GM19240 (cell line): Measurements from ENCODE around the gene NHERF1.

Experiments used
- DNase-seq: peaks from one replicate; pipeline ENCODE4 v3.0.0; 2011; ENCODE audit warnings: low spot score; ENCODE audit not compliant: insufficient read length

Gene NHERF1

GRCh38 chr17:74784125-74784810 lies 35.8 kb downstream of the NHERF1 start:
- DNase-seq = no peak

GRCh38 chr17:74785096-74785980 lies 36.9 kb downstream of the NHERF1 start:
- DNase-seq = no peak

GRCh38 chr17:74785981-74786360 lies 37.5 kb downstream of the NHERF1 start:
- no peak for DNase-seq

GRCh38 chr17:74786431-74787055 lies 38.1 kb downstream of the NHERF1 start:
- no peak for DNase-seq

GRCh38 chr17:74790161-74791058 lies 42.0 kb downstream of the NHERF1 start:
- no peak for DNase-seq

GRCh38 chr17:74792586-74793105 lies 44.2 kb downstream of the NHERF1 start:
- no peak for DNase-seq

- DNase-seq = no peak
These were observed 47.0 kb downstream of the NHERF1 start for GRCh38 chr17:74795327-74796020.

- no peak for DNase-seq
These were observed 47.8 kb downstream of the NHERF1 start for GRCh38 chr17:74796211-74796610.

GRCh38 chr17:74796866-74797265 lies 48.4 kb downstream of the NHERF1 start:
- DNase-seq = no peak

- DNase-seq = no peak
These were observed 49.4 kb downstream of the NHERF1 start for GRCh38 chr17:74797824-74798223.

- no peak for DNase-seq
These were observed 49.8 kb downstream of the NHERF1 start for GRCh38 chr17:74798239-74798707.

- DNase-seq = no peak
These were observed 50.7 kb downstream of the NHERF1 start for GRCh38 chr17:74799097-74799496.

GRCh38 chr17:74800531-74800930 lies 52.1 kb downstream of the NHERF1 start:
- no peak for DNase-seq

- DNase-seq = no peak
These were observed 53.5 kb downstream of the NHERF1 start for GRCh38 chr17:74801896-74802295.

- DNase-seq = no peak
These were observed 55.0 kb downstream of the NHERF1 start for GRCh38 chr17:74803388-74803930.

GRCh38 chr17:74803971-74804370 lies 55.5 kb downstream of the NHERF1 start:
- DNase-seq = no peak

GRCh38 chr17:74804683-74805082 lies 56.3 kb downstream of the NHERF1 start:
- DNase-seq = no peak

- no peak for DNase-seq
These were observed 57.2 kb downstream of the NHERF1 start for GRCh38 chr17:74805591-74805991.

GRCh38 chr17:74806334-74806733 lies 57.9 kb downstream of the NHERF1 start:
- DNase-seq = no peak

GRCh38 chr17:74807441-74807840 lies 59.0 kb downstream of the NHERF1 start:
- DNase-seq = no peak
